Endometrium (tissue), 2 donors: Measurements from ENCODE around the gene LRP10.

ENCODE experiments used
- FAIRE-seq: peaks from 2 replicates; lab custom pipeline; 2012; peaks lifted over from hg19 to GRCh38; lab: Jason Lieb, UNC
- donor health status: control.
- donor health status: control.

The LRP10 gene

GRCh38 chr14:22919601-22919921 lies 48.0 kb downstream of the LRP10 start:
- no peak for FAIRE-seq

DNA sequence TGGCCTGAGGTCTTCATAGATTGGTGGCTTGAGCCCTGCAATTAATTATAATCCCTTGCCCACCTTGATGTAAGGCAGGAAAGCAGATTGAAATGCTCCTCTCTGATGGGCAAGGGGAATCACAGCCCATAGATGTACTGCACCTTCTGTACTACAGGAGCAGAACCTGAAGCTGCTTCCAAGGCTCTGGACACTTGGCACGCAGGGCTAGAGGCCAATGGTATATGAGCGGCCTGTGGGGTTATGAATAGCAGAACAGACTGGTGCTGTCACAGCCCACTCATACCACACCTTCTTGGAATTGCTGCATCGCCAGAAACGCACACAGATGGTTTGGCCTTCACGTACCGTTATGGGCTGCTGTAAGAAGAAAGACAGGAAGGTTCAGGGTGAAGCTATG lies 49.2 kb downstream of the LRP10 start:
- FAIRE-seq = no peak

GRCh38 chr14:22922294-22922693 lies 50.8 kb downstream of the LRP10 start:
- no peak for FAIRE-seq

- FAIRE-seq = no peak
Observed at GRCh38 chr14:22923746-22924145, 52.2 kb downstream of the LRP10 start.

DNA sequence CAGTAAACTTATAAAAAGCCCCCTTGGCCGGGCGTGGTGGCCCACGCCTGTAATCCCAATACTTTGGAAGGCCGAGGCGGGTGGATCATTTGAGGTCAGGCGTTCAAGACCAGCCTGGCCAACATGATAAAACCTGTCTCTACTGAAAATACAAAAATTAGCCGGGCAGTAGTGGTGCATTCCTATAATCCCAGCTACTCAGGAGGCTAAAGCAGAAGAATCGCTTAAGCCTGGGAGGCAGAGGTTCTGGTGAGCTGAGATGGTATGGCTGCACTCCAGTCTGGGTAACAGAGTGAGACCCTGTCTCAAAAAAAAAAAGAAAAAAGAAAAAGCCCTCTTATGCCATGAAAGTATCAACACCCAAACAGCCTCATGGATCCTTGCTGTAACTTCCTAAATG lies 54.0 kb downstream of the LRP10 start:
- no peak for FAIRE-seq

- FAIRE-seq = no peak
Observed at GRCh38 chr14:22926316-22926715, 54.8 kb downstream of the LRP10 start.

DNA sequence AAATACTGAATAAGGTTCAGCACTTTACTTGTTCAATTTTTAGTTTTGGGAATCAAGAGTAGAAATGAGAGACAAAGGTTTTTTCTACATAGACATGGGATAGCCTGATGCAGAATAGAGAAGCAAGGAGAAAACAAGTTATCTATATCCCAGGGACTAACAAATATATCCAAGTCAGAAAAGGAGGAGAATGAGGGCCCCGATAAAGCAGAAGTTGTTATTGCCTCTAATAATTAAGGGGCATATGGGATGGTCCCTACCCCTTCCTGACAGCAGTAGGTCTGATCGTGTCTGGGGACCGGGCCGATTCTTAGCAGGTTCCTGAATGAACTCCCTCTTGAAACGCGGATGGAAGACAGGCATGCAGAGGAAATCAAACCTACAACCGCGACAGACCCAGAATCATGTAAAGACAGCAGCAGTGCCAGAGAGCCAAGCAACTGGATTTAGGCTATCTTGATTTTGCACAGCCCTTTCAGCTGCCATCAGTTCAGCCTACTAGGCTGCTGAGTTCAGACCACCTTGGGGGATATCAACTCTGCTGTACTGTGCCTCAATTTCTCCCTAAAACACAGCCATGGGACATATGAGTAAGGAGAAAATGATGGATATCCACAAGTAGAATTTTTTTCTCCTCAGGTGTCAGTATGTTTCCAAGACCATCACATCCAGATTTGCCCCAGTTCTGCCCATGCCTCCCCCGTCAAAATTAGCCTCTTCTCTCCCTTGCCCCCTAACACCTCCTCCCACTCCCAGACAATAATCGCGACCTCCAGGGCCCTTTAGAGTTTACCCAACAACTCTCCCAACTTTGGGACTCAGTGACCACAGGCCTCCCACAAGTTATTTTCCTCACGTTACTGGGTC lies 56.9 kb downstream of the LRP10 start:
- no peak for FAIRE-seq

GRCh38 chr14:22929104-22929960 lies 57.8 kb downstream of the LRP10 start, which contains the start of gene PRMT5:
Gene PRMT5, minus strand, starts transcription at chr14:22929376. Its CDS starts 15 bp downstream, at chr14:22929361.
- FAIRE-seq = peak; percentile 94

DNA sequence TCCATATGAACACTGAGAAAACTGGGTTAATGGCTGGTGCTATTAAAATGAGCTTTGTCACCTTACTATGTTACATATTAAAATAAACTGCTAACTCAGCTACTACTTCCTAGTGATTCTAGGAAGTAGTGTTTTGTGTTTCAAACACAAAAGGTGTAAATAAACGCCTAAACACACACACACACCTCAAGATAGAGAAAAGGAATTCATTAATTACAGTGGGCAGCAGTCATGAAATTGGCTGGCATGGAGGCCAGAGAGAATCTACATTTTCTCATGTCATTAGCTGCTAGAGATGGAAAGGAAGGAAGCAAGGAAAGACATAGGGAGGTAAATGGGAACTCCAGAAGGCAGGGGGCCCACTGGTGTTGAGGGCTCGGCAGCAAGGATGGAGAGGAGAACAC lies 58.4 kb downstream of the LRP10 start:
- FAIRE-seq = no peak
